Anterior cingulate cortex (tissue), 58 donors: ENCODE data around the gene BCAS3.

Source experiments
- DNase-seq, 58 donors: peaks; one replicate each; lab custom pipeline; 2025; lab: John Stamatoyannopoulos, UW

Gene BCAS3

DNA sequence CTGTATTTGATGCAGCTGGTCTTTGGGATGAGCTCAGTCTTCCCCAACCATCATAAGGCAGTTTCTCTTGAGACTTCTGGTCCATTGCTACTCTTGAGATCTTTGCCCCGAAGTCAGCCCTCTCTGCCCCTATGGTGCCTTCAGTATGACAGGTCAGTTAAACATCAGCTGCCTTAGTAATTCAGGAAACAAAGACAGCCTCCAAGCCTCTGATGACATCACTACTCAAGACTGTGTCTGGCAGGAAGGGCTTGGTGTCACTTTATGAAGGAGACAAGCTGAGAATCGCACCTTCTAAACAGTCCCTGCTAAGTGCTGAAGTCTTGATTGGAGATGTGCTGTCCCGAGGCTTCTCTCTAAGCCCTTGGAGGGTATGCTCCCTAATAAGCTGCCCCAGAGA is 617.1 kb downstream of the BCAS3 start:
- DNase-seq = no peak

DNA sequence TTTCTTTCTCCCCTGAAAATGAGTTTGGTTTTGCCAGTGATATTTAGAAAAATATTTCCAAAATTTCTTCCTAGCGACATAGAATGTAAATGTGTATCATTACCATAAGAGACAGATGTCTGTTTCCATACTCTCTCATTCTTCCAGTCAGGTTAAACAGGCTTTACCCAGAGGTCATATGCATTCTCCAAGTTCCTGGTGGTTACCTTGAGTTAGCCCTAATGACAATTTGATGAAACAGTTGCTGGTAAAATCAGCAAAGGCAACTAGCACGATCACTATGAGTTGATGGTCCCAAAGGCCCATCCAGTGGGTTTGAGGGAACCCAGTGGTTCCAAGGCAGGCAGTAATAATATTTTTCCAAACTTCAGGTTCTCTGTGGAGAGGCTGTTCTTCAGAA is 618.4 kb downstream of the BCAS3 start:
- DNase-seq = no peak

DNA sequence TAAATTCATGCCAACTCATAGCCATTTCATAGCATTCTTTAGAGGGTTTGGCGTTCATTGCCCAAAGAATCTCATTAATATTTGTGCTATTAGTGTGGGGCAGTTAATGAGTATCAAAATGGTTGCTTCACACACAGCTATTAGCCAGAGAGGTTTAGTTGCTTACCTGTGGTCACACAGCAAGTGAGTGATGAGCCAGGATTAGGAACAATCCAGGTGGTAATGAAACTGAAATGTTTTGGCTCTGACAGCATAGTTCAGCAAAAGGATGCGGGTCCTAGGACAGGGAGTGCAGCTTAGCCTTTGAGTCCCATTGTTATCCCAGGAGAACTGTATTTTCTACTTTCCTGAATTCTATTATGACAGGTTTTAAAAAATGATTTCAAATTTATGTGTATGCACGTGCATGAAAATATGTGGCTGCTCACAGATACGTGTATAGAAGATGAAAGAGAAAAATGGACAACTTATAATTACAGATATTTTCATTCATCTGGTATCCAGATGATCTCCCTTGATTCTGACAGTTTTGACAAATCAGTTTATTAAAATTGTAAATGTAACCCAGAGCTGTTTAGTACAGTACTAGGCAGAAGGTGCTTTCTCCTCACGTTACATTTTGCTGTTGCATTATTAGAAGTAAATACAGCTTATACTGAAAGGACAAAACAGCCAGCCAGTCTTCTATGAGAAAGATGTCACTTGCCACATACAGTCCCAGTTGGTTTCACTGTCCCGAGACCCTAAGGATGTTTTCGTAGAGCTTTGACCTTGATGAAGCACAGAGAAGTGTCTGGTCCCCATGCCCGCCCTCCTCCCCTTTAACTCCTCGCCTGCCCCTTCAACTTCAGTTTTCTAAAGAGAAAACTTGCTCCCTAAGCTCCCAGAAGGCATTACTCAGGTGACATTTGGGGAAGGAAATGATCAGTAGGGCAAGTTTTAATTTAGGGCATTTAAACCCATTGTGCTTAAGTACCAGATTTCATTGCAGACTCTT is 622.2 kb downstream of the BCAS3 start:
- DNase-seq = no peak

DNA sequence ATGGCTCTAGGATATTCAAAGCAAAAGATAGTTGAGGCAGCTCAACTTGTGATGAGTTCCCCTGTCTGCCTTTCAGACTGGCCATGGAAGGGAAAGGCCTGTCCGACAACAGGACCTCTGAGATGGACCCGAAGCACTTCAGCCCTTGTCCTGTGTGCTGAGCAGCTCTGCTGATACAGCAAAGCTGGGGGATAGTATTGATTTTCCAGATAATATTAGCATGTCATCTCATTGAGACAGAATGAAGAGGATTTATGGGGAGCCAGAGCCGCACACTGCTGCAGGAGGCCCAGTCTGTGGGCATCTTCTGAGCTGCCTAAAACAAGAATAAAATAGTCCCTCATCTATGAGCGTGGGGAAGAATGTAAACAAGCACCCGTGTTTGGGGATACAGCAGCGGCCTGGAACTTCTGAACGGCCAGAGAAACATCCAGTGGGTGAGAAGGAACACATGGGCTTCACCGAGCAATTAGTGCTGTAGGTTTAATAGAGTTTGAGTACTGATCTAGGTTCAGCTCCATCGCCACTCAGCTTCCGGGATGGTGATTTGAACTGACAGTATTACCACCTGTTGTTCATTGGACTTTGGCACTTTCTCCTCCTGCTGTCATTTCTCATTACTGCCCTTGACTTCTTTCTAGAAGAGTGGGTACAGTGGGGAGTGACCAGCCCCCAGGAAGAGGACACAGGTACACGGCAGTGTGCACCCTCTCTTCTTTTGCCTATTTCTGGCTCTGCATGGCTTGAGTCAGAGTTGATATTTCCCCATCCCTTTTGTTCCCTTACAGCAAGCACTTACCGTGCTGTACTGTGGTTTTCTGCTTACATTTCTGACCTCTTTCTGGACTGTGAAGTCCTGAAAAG is 625.5 kb downstream of the BCAS3 start:
- no peak for DNase-seq

DNA sequence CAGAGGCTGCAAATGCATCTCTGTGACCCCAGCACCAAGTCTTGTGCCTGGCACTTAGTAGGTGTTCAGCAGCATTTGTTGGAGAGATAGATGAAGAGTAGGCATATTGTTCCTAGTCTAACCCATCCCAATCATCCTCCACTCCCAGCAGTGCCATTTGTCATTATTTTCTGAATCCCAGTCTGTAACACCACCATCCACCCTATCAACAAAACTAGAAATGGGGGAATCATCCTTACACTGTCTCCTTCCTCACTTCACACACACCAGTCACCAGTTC is 626.1 kb downstream of the BCAS3 start:
- DNase-seq = no peak

DNA sequence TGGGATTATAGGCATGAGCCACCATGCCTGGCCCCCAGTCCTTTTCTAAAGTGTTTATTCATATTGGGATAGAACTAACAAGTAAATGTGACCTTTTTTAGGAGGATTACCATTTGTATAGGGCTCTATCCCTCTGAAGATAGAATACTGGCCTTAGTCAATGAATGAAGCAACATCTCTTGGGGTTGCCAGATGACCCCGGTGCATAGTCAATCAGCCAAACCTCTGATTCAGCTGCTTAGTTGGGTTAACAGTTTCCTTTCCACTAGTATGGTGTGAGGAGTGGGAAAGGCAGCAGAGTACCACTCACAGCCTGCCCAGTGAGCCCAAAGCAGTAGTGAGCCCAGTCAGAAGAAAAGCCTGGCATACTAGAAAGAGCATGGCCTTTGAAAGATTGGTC is 627.4 kb downstream of the BCAS3 start:
- DNase-seq = no peak

DNA sequence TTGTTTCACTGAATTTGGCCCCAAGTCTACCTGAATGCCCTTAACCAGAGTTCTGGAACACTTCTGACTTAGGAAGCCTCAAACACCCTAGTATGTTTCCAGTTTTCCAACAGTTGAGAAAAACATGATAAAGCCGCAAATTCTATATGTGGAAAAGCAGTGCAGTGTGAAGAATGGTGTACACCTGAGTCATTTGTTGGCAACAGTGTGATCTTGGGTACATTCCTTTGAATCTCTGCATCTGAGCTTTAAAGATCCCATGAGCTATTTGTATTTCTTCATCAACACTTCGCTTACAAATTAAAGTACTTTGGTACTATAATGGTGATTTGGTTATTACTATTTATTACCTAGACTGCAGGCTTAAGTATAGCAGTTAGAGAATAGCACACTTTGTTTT is 628.4 kb downstream of the BCAS3 start:
- DNase-seq = no peak

DNA sequence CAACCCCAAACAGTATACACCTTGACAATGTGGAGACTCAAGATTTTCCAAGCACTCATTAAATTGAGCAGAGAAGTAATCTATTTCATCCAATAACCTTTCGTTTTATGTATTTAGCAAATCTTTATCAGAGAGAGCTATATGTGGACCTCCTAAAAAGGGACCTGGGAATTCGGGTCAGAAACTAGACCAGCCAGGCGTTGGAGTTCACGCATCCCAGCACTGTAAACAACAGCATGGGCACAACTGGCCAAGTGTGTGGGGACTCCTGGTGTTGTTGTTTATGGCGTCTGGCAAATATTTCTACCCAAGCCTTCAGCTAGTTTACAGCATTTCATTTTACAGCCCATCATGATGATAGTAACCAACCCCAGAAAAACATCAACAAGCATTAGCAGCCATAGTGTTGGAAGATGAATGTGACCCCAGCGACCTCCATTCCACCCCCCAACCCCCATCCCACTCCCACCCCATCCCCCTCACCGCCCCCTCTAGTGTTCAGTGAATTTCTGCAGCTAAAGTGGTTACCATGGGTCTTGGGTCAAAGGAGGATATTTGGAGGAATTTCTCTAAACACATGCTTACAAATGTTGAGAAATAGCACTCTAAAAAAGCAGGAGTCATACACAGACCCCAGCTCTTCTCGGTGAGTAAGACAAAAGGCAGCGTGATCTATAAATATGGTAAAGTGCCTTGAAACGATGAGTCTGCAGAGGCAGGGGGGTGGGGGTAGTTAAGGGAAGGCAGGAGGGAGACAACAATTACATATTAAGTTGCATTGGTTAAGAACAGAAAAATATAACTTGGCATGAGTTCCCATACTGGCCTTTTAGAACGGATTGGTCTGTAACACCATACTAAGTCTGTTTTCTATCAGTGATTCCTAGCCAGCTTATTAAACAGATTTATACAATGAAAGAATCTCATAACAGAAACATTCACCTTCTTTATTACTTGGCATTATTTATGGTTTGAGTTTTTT is 630.5 kb downstream of the BCAS3 start:
- no peak for DNase-seq

DNA sequence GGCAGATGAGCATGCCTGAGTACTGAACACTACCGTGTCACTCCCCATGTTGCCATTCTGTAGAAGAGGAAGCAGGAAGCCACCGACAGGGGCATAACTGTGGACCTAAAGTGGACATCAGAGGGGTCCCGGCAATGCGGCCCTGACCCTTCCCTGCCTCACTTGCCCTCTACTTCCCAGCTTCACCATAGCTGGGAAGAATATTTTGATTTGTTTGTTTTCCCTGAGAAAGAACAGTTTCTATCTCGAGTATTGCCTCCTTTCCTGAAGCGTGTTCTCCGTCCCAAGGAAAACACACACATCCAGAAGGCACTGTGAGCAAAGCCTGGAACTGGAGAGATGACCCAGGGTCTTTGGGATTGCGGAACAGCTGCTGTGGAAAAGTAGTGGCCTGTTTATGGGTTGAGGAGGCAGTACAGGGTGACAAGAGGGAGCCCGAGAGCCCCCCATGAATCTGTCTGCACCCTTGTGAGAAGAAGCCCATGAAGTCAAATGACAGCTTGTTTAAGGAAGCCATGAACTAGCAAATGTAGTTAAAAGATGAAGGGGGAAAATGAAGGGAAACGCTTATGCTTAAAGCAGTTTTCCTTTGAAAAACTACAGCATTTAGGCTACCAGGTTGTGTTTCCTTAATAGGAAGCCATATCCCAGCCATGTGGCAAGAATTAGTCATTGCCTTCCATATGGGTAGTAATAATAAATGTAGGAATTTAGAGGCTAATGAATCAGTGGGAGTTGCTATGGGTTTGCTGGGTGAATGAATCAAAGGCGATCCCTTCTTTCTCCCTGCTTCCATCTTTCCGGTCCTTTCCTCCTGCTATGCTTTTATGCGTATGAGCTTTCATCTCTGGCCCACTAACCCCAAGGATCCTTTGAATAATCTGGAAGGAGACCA is 632.0 kb downstream of the BCAS3 start:
- no peak for DNase-seq

DNA sequence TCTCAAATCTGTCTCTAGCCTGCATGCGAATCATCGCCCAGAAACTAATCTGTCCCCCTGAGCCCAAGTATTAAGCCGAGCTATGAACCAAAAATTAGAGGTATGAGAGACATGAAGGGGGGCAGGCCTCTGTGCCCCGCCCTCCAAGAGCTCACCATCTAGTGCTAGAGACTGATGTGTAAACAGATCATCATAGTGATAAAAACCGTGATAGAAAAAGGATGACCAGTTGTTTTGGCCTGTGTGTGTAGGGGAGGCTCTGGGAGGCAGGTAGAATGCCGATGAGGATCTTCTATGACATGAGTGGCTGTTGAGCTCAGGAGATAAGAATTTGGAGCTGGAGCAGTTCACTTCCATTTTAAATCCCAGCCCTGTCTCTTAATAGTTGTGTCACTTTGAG is 632.9 kb downstream of the BCAS3 start:
- DNase-seq = no peak

DNA sequence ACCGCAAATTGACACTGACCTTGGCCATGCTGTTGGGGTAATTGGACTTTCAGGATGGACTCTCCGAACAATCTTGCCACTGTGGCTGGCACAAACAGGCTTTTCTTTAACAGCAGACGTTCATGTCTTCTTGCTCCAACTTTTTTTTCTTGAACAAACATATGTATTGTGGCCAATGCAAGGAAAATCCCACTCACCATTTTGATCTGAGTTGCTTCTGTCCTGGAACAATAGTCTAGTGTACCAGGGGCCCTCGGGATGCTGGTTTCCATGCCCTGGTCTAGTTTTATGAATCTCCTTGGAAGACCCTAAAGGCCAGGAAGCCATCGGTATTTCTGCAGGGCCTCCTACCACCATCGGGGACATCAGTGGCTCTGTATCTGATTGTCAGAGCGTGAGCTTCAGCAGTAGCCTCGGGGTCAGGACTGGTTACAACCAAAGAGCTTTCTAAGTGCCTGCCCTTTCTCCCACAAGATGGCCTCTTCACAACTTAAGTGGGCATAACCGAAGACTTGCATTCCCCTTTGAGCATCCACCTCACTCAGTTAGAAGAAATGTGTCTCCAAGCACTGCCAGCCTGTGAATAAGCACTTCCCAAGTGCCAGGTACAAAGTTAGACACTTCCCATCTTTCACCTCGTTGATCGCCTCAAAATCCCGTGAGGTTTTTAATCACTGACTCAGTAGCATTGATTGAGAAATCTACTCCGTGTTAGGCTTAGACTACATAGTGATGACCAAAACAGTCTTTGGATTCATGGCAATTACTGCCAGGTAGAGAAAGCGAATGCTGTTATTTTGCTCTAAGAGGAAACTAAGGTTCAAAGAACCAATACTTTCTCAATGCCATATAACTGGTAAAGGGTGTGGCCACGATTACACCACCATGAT is 635.0 kb downstream of the BCAS3 start:
- DNase-seq = no peak

DNA sequence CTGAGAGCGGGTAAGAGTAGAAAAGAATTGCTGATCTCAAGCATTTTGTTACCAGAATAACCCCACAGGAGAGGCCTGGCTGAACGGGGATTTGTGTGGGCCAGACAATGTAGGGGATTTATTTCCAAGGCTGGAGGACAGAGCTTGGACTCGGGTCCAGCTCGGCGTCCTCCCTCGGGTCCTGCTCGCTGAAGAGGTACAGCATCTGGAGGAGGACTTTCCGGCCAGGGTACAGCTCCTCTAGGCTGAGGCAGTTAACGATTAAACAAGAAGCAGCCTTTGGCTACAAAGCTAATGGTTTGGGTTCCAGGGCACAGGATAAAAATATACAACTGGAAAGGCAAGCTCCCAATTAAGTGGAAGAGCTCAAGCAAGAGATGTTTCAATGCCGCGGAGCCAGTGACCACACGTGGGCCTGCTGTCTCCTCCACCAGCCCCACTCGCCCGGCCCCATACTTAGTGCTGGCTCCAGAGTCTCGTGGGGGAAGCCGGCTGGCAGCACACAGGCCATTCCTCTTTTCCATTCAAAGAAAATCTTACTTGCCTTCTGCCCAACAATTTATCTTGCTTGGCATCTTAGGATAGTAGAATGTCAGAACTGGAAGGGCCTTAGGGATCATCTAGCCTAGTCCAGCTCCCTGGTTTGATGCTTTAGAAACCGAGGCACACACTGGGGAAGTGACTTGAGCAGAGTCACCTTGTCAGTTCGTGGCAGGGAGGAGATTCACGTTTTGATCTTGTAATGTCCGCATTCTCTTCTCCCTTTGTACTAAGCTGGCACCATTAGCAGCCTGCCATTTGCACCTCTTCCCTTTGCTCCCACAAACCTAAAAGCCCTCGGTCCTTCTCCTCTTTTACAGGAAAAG is 636.0 kb downstream of the BCAS3 start:
- peak in 3 of 58 donors; percentile 12 to 26 (median 17) for DNase-seq

DNA sequence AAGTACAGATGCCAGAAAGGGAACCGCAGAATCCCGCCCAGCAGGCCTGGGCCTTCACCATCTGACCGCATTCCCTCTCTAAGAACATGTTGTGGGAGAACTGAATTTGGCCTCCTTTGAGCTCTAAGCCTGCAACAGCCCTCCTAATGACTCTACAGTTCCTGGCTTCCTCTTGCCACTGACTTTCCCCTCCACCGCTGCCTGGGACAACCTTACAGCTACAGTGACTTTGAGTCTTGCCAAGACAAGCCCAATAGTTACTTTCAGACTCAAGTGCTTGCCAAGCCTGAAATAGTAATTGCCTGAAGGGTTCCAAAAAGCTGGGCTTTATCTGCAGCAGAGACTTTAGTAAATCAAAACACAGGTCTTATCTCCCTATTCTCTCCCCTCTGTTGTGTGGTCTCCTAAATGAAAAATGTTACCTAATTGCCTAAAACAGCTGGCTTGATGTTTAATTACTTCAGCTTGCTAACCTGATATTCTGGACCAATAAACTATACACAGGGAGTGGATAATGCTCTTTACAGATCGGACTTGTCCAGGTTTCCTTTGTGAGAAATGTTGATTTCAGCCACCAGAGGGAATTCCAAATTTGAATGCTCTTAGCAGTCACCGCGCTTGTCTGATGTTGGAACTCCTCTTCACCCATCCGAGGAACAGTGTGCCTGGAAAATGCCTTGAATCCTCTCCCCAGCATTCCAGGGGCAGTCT is 636.9 kb downstream of the BCAS3 start:
- DNase-seq = peak in 38 of 58 donors; percentile 8 to 74 (median 32)

DNA sequence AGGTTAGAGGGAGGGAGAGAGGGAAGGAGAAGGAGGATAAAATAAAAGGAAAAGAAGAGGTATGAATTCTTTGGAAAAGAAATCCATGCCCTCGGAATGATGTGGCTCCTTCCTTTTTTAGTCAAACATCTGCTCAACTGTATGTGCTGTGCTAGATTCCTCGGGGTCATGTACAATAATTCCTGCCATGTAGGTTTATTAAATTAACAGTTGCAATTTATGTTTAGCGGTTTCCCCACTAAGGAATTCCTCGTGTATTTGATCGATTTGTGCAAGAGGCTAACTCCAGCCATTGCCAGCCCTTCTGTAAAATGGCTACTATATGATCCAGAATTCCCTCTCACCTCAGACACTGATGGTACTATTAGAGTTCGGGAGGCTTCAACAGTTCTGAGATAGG is 639.0 kb downstream of the BCAS3 start:
- no peak for DNase-seq

DNA sequence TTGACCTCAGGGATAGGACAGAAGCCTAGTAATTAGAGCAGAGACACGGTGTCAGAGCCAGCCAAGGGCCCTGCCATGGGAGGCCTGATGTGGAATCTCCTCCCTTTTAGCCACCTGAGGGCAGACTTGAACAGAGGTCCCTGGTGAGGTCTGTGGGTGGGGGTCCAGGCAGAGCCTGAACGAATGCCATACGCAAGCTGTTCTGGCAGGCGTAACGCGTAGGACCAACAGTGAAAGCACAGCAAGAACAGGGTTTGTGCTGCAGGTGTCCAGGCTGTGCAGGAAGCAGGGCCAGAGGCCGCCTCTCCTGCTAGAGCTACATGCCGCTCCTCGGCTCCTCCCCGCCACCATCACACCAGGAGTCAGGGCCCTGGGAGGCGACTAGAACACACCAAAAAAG is 640.1 kb downstream of the BCAS3 start:
- no peak for DNase-seq

DNA sequence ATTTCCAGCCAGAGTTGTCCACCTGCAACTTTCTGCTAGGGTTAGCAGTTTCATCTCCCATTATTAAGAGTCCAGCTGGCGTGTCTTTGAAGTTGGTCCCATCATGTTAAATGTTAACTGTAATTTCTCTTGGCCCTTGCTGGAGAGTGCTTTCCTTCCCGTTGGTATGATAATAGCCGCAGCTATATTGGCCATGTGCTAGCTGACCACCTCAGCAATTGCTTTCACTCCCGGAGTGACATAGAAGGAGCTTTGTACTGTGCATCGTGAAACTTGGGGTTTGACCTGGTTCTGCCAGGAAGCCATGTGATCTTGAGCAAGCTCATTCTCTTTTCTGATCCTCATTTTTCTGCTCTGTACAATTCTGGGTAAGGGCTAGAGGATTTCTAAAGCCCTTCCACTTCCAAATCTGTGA is 641.0 kb downstream of the BCAS3 start:
- DNase-seq = peak in 2 of 58 donors; percentile 16 to 43

DNA sequence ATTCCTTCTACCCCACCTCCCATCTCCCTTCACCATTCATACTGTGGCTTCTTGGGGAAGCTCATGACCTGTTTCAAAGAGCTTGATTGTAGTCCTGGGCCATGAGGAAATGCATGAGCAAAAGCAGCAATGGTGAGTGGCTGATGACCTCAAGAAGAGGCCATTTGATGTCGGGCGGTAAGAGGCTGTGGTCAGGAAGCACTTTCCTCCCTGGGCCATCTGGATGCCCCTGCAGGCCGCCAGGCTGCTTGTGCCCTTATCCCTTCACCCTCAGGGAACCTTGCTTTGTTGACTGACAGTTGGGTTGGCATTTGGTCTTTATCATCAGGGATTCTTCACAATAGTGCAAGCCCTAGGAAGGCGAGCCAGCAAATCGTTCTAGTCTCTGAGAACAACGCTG is 643.7 kb downstream of the BCAS3 start:
- DNase-seq = no peak
